ENCODE data around the gene GNB3.
"Not testable (repeated sequence)": the region's sequence is repeated elsewhere in the genome, so short reads cannot be mapped to it uniquely, and the experiment has no call there.

GNB3 gene

GRCh38 chr12:6890789-6891645 lies 50.3 kb downstream of the GNB3 start:
- Histone ChIP-seq H3K4me3 (ENCODE audit: low read length in 2 of 2) (peak overlapping the region; percentile 85 to 86), H3K9ac (ENCODE audit: low read depth in 1 of 2, low read length in 2 of 2) (peak overlapping the region; percentile 86 to 90), H3K27ac (ENCODE audit: low read depth in 2 of 2, low read length in 2 of 2) (peak overlapping the region; percentile 88 to 94), H3K4me1 (ENCODE audit: control insufficient read depth in 2 of 2, insufficient read depth in 2 of 2, low read length in 2 of 2) (peaks cover 8 to 11% of the 10 kb centered on the region in 2 donors), H3K9me3 (ENCODE audit: control insufficient read depth in 2 of 2, low read length in 2 of 2) (no peaks in the 10 kb centered on the region), H3K36me3 (ENCODE audit: control insufficient read depth in 2 of 2, insufficient read depth in 2 of 2, low read length in 2 of 2) (no peaks in the 10 kb centered on the region), H3K27me3 (ENCODE audit: control insufficient read depth in 2 of 2, insufficient read depth in 2 of 2, low read length in 2 of 2) (no peaks in the 10 kb centered on the region)

GRCh38 chr12:6891646-6892001 lies 50.9 kb downstream of the GNB3 start:
- Histone ChIP-seq H3K36me3 (ENCODE audit: control insufficient read depth in 2 of 2, insufficient read depth in 2 of 2, low read length in 2 of 2) (no peaks in the 10 kb centered on the region), H3K27me3 (ENCODE audit: control insufficient read depth in 2 of 2, insufficient read depth in 2 of 2, low read length in 2 of 2) (no peaks in the 10 kb centered on the region), H3K4me1 (ENCODE audit: control insufficient read depth in 2 of 2, insufficient read depth in 2 of 2, low read length in 2 of 2) (peaks cover 8 to 11% of the 10 kb centered on the region in 2 donors), H3K27ac (ENCODE audit: low read depth in 2 of 2, low read length in 2 of 2) (peak overlapping the region; percentile 88 to 94), H3K9me3 (ENCODE audit: control insufficient read depth in 2 of 2, low read length in 2 of 2) (no peaks in the 10 kb centered on the region), H3K9ac (ENCODE audit: low read depth in 1 of 2, low read length in 2 of 2) (peak overlapping the region; percentile 86 to 90), H3K4me3 (ENCODE audit: low read length in 2 of 2) (peak overlapping the region; percentile 83 to 85)

GRCh38 chr12:6892683-6893082 lies 52.0 kb downstream of the GNB3 start:
- H3K9me3 ChIP-seq (ENCODE audit: control insufficient read depth in 2 of 2, low read length in 2 of 2); H3K27ac ChIP-seq (ENCODE audit: low read depth in 2 of 2, low read length in 2 of 2); H3K9ac ChIP-seq (ENCODE audit: low read depth in 1 of 2, low read length in 2 of 2); H3K4me3 ChIP-seq (ENCODE audit: low read length in 2 of 2); H3K36me3 ChIP-seq (ENCODE audit: control insufficient read depth in 2 of 2, insufficient read depth in 2 of 2, low read length in 2 of 2); H3K27me3 ChIP-seq (ENCODE audit: control insufficient read depth in 2 of 2, insufficient read depth in 2 of 2, low read length in 2 of 2): not testable (repeated sequence)
- peaks cover 8 to 11% of the 10 kb centered on the region in 2 donors for H3K4me1 ChIP-seq (ENCODE audit: control insufficient read depth in 2 of 2, insufficient read depth in 2 of 2, low read length in 2 of 2)

- Histone ChIP-seq H3K9ac (ENCODE audit: low read depth in 1 of 2, low read length in 2 of 2) (no peak overlapping the region), H3K36me3 (ENCODE audit: control insufficient read depth in 2 of 2, insufficient read depth in 2 of 2, low read length in 2 of 2) (no peaks in the 10 kb centered on the region), H3K27ac (ENCODE audit: low read depth in 2 of 2, low read length in 2 of 2) (no peak overlapping the region), H3K4me1 (ENCODE audit: control insufficient read depth in 2 of 2, insufficient read depth in 2 of 2, low read length in 2 of 2) (peaks cover 8 to 11% of the 10 kb centered on the region in 2 donors), H3K4me3 (ENCODE audit: low read length in 2 of 2) (no peak overlapping the region), H3K9me3 (ENCODE audit: control insufficient read depth in 2 of 2, low read length in 2 of 2) (no peaks in the 10 kb centered on the region), H3K27me3 (ENCODE audit: control insufficient read depth in 2 of 2, insufficient read depth in 2 of 2, low read length in 2 of 2) (no peaks in the 10 kb centered on the region)
These were observed 53.6 kb downstream of the GNB3 start for GRCh38 chr12:6894321-6894720.
